Activated CD4-positive, alpha-beta memory T cell treated with anti-CD3 and anti-CD28 coated beads for 36 hours (primary cell): ENCODE measurements around the gene TSPAN1. TPM values are rescaled to one million over a fixed set of nuclear protein-coding genes. Genes with fewer than 3 reads are reported as not detected.

Experiments
- CTCF ChIA-PET: fragments of 350-600 bp; sonication (Branson Sonifier 250); formaldehyde crosslinking; loops from one replicate; lab custom pipeline; 2021; ENCODE audit warnings: antibody characterized with exemption, inconsistent platforms; lab: Charles Lee
- POLR2A ChIA-PET: fragments of 350-600 bp; sonication (Branson Sonifier 250); formaldehyde crosslinking; loops from one replicate; lab custom pipeline; 2021; ENCODE audit warnings: antibody characterized with exemption; lab: Charles Lee
- DNase-seq: peaks from one replicate; pipeline ENCODE4 v3.0.0-alpha.2; 2020
- H3K27ac Mint-ChIP-seq: one replicate; pipeline ENCODE4 v1.8.0; 2021; ENCODE audit warnings: mixed read lengths
- H3K27me3 Mint-ChIP-seq: one replicate; pipeline ENCODE4 v1.8.0; 2021; ENCODE audit warnings: mixed read lengths
- H3K36me3 Mint-ChIP-seq: one replicate; pipeline ENCODE4 v1.8.0; 2021; ENCODE audit warnings: mixed read lengths
- H3K4me1 Mint-ChIP-seq: one replicate; pipeline ENCODE4 v1.8.0; 2021; ENCODE audit warnings: low read depth, mixed read lengths
- H3K4me3 Mint-ChIP-seq: one replicate; pipeline ENCODE4 v1.8.0; 2021; ENCODE audit warnings: mild to moderate bottlenecking, mixed read lengths
- H3K9me3 Mint-ChIP-seq: one replicate; pipeline ENCODE4 v1.8.0; 2021; ENCODE audit warnings: mixed read lengths
- intact Hi-C: fragments of 100-400 bp; cut with micrococcal nuclease; formaldehyde crosslinking; loops from one replicate; pipeline ENCODE4 v1.15.1; 2023
- total RNA-seq, 2 experiments: library from RNA; stranded (reverse); gene quantifications; one replicate each; pipeline ENCODE4 v1.2.3, GENCODE V29; 2021

Gene TSPAN1
- total RNA-seq, 2 experiments from 2014 or later: 0.53 to 0.83 TPM

GRCh38 chr1:46166521-46167462, 8.1 kb upstream of the TSPAN1 start:
- Mint-ChIP-seq H3K9me3 (no peaks in the 10 kb centered on the region), H3K27ac (peak overlapping the region; percentile 72), H3K36me3 (no peaks in the 10 kb centered on the region), H3K4me3 (peak overlapping the region; percentile 76), H3K27me3 (peaks cover 2% of the 10 kb centered on the region), H3K4me1 (peaks cover 16% of the 10 kb centered on the region)
- POLR2A ChIA-PET: interaction anchor here (0.6 to 1.2 kb wide), 2 partner anchors 80 to 150 kb away, joined by 3 read pairs; no protein-coding TSS in a partner anchor
- CTCF ChIA-PET: interaction anchor here (0.9 to 3.4 kb wide), 6 partner anchors 10 to 130 kb away, joined by 3 to 15 read pairs (median 4); no protein-coding TSS in a partner anchor
- DNase-seq: peak; percentile 63
- intact Hi-C loops: loop anchor here (1.0 to 5.0 kb wide), 2 partner anchors 32 to 34 kb away; partner anchors contain the start of genes PIK3R3 and POMGNT1

- ChIA-PET POLR2A (no interaction called here), CTCF (interaction anchor here (1.3 to 3.4 kb wide), 3 partner anchors 55 to 132 kb away, joined by 4 to 15 read pairs (median 10); no protein-coding TSS in a partner anchor)
- intact Hi-C loops: loop anchor here (5.0 kb wide), 1 partner anchor 36 kb away; the partner anchor contains the start of gene PIK3R3
- H3K36me3 Mint-ChIP-seq: no peaks in the 10 kb centered on the region
- peaks cover 2% of the 10 kb centered on the region for H3K27me3 Mint-ChIP-seq
- H3K4me3 Mint-ChIP-seq: no peak overlapping the region
- peaks cover 16% of the 10 kb centered on the region for H3K4me1 Mint-ChIP-seq
- H3K27ac Mint-ChIP-seq: no peak overlapping the region
- no peaks in the 10 kb centered on the region for H3K9me3 Mint-ChIP-seq
- no peak for DNase-seq
These were observed 6.4 kb upstream of the TSPAN1 start for GRCh38 chr1:46168477-46168876.

GRCh38 chr1:46169811-46170454, 5.0 kb upstream of the TSPAN1 start:
- ChIA-PET CTCF (no interaction called here), POLR2A (no interaction called here)
- H3K27ac Mint-ChIP-seq: no peak overlapping the region
- H3K4me1 Mint-ChIP-seq: peaks cover 16% of the 10 kb centered on the region
- no peaks in the 10 kb centered on the region for H3K36me3 Mint-ChIP-seq
- no peak for DNase-seq
- no peaks in the 10 kb centered on the region for H3K9me3 Mint-ChIP-seq
- H3K4me3 Mint-ChIP-seq: no peak overlapping the region
- intact Hi-C loops: loop anchor here (5.0 kb wide), 1 partner anchor 38 kb away; the partner anchor contains the start of gene PIK3R3
- peaks cover 2% of the 10 kb centered on the region for H3K27me3 Mint-ChIP-seq

- H3K9me3 Mint-ChIP-seq: no peaks in the 10 kb centered on the region
- intact Hi-C loops: no loop called here
- H3K4me3 Mint-ChIP-seq: no peak overlapping the region
- H3K36me3 Mint-ChIP-seq: no peaks in the 10 kb centered on the region
- ChIA-PET CTCF (interaction anchor here (0.8 kb wide), 1 partner anchor 53 kb away, joined by 3 read pairs; no protein-coding TSS in a partner anchor), POLR2A (no interaction called here)
- H3K4me1 Mint-ChIP-seq: peaks cover 14% of the 10 kb centered on the region
- H3K27me3 Mint-ChIP-seq: peaks cover 2% of the 10 kb centered on the region
- DNase-seq: no peak
- no peak overlapping the region for H3K27ac Mint-ChIP-seq
These were observed 3.5 kb upstream of the TSPAN1 start for GRCh38 chr1:46171351-46171750.

- intact Hi-C loops: no loop called here
- peaks cover 2% of the 10 kb centered on the region for H3K27me3 Mint-ChIP-seq
- H3K27ac Mint-ChIP-seq: no peak overlapping the region
- H3K9me3 Mint-ChIP-seq: no peaks in the 10 kb centered on the region
- no peaks in the 10 kb centered on the region for H3K36me3 Mint-ChIP-seq
- no peak for DNase-seq
- no peak overlapping the region for H3K4me3 Mint-ChIP-seq
- peaks cover 10% of the 10 kb centered on the region for H3K4me1 Mint-ChIP-seq
- POLR2A ChIA-PET: no interaction called here
- CTCF ChIA-PET: no interaction called here
These were observed 3.0 kb upstream of the TSPAN1 start for GRCh38 chr1:46171871-46172270.

GRCh38 chr1:46172321-46172720, 2.6 kb upstream of the TSPAN1 start:
- CTCF ChIA-PET: interaction anchor here (1.2 kb wide), 1 partner anchor 513 kb away, joined by 3 read pairs; no protein-coding TSS in a partner anchor
- DNase-seq: no peak
- Mint-ChIP-seq H3K4me1 (peaks cover 6% of the 10 kb centered on the region), H3K4me3 (no peak overlapping the region), H3K27me3 (peaks cover 2% of the 10 kb centered on the region), H3K36me3 (no peaks in the 10 kb centered on the region), H3K27ac (no peak overlapping the region), H3K9me3 (no peaks in the 10 kb centered on the region)
- POLR2A ChIA-PET: no interaction called here
- intact Hi-C loops: no loop called here

- ChIA-PET POLR2A (no interaction called here), CTCF (interaction anchor here (0.6 to 1.2 kb wide), 3 partner anchors 47 to 514 kb away, joined by 3 read pairs; no protein-coding TSS in a partner anchor)
- Mint-ChIP-seq H3K36me3 (no peaks in the 10 kb centered on the region), H3K9me3 (no peaks in the 10 kb centered on the region), H3K4me1 (no peaks in the 10 kb centered on the region), H3K27me3 (peaks cover 2% of the 10 kb centered on the region), H3K27ac (no peak overlapping the region), H3K4me3 (no peak overlapping the region)
- no peak for DNase-seq
- intact Hi-C loops: no loop called here
These were observed 1.5 kb upstream of the TSPAN1 start for GRCh38 chr1:46173361-46173856.

GRCh38 chr1:46175243-46175642, 356 bp downstream of the TSPAN1 start:
- DNase-seq: peak; percentile 19
- Mint-ChIP-seq H3K27me3 (no peaks in the 10 kb centered on the region), H3K4me1 (no peaks in the 10 kb centered on the region), H3K9me3 (no peaks in the 10 kb centered on the region), H3K36me3 (no peaks in the 10 kb centered on the region), H3K4me3 (no peak overlapping the region), H3K27ac (no peak overlapping the region)
- CTCF ChIA-PET: interaction anchor here (1.9 kb wide), 1 partner anchor 138 kb away, joined by 8 read pairs; no protein-coding TSS in a partner anchor
- POLR2A ChIA-PET: no interaction called here
- intact Hi-C loops: no loop called here

- H3K4me3 Mint-ChIP-seq: no peak within 1 kb of the TSS
- intact Hi-C loops: no loop called here
- no peak within 1 kb of the TSS for H3K27ac Mint-ChIP-seq
- H3K27me3 Mint-ChIP-seq: no peaks in the 10 kb centered on the region
- CTCF ChIA-PET: interaction anchor here (1.9 kb wide), 1 partner anchor 139 kb away, joined by 8 read pairs; no protein-coding TSS in a partner anchor
- H3K36me3 Mint-ChIP-seq: no peaks in the 10 kb centered on the region
- no peaks in the 10 kb centered on the region for H3K4me1 Mint-ChIP-seq
- H3K9me3 Mint-ChIP-seq: no peaks in the 10 kb centered on the region
- no peak for DNase-seq
- POLR2A ChIA-PET: no interaction called here
These were observed 1.5 kb downstream of the TSPAN1 start, which contains the start of gene P3R3URF for GRCh38 chr1:46176211-46176865. P3R3URF (minus strand) TSS chr1:46176488; CDS start chr1:46176471, 17 bp downstream.

GRCh38 chr1:46179138-46180081, 4.5 kb downstream of the TSPAN1 start:
- Mint-ChIP-seq H3K27me3 (no peaks in the 10 kb centered on the region), H3K4me1 (peaks cover 6% of the 10 kb centered on the region), H3K27ac (no peak overlapping the region), H3K4me3 (no peak overlapping the region), H3K36me3 (no peaks in the 10 kb centered on the region), H3K9me3 (no peaks in the 10 kb centered on the region)
- ChIA-PET CTCF (interaction anchor here (0.7 to 6.6 kb wide), 6 partner anchors 15 to 143 kb away, joined by 3 to 67 read pairs (median 3); partner anchors contain the start of gene PIK3R3), POLR2A (no interaction called here)
- intact Hi-C loops: loop anchor here (1.0 to 10.0 kb wide), 3 partner anchors 44 to 495 kb away; partner anchors contain the start of genes GPBP1L1 and TMEM69
- DNase-seq: peak; percentile 75
